GM18870 (cell line): Measurements from ENCODE around the gene SETD3.

Source experiments
- ATAC-seq: cut with Tn5 transposase; IDR thresholded peaks from one replicate; pipeline ENCODE4 v1.9.1; 2021; ENCODE audit warnings: moderate library complexity; ENCODE audit not compliant: unreplicated experiment

The SETD3 gene

GRCh38 chr14:99401211-99401610 lies 79.4 kb downstream of the SETD3 start:
- no peak for ATAC-seq

- no peak for ATAC-seq
These were observed 83.0 kb downstream of the SETD3 start for GRCh38 chr14:99397698-99398097.

- ATAC-seq, result no peak
These were observed 84.6 kb downstream of the SETD3 start for GRCh38 chr14:99395909-99396530.

GRCh38 chr14:99394602-99395156 lies 86.0 kb downstream of the SETD3 start:
- no peak for ATAC-seq

- no peak for ATAC-seq
These were observed 87.5 kb downstream of the SETD3 start for GRCh38 chr14:99393059-99393655.

- ATAC-seq, result no peak
These were observed 89.0 kb downstream of the SETD3 start for GRCh38 chr14:99391671-99392070.

GRCh38 chr14:99389174-99389826 lies 91.4 kb downstream of the SETD3 start:
- ATAC-seq, result no peak

- no peak for ATAC-seq
These were observed 92.4 kb downstream of the SETD3 start for GRCh38 chr14:99388286-99388685.

- ATAC-seq, result no peak
These were observed 92.8 kb downstream of the SETD3 start for GRCh38 chr14:99387880-99388279.

- ATAC-seq, result no peak
These were observed 95.9 kb downstream of the SETD3 start for GRCh38 chr14:99384450-99385417.

GRCh38 chr14:99383472-99384449 lies 96.9 kb downstream of the SETD3 start:
- ATAC-seq, result no peak

- ATAC-seq, result no peak
These were observed 97.7 kb downstream of the SETD3 start for GRCh38 chr14:99382781-99383471.

- no peak for ATAC-seq
These were observed 98.6 kb downstream of the SETD3 start for GRCh38 chr14:99382071-99382470.

- ATAC-seq, result no peak
These were observed 99.0 kb downstream of the SETD3 start for GRCh38 chr14:99381688-99382060.

- no peak for ATAC-seq
These were observed 99.5 kb downstream of the SETD3 start for GRCh38 chr14:99380991-99381687.

GRCh38 chr14:99380402-99380801 lies 100.3 kb downstream of the SETD3 start:
- ATAC-seq, result no peak

- ATAC-seq, result no peak
These were observed 101.9 kb downstream of the SETD3 start for GRCh38 chr14:99378782-99379214.

- no peak for ATAC-seq
These were observed 102.7 kb downstream of the SETD3 start for GRCh38 chr14:99377951-99378350.

GRCh38 chr14:99374964-99375363 lies 105.7 kb downstream of the SETD3 start:
- no peak for ATAC-seq
